K562 (cell line): ENCODE measurements around the gene AMDHD2. TPM values are rescaled to one million over a fixed set of nuclear protein-coding genes. Genes with fewer than 3 reads are reported as not detected.

ENCODE experiments used
- ATF3 ChIP-seq, 2 experiments: fragments of 450-650 bp in 1 of 2; sonication (generic) in 1 of 2; formaldehyde crosslinking in 1 of 2; IDR thresholded peaks in 1 of 2; conservative IDR thresholded peaks in 1 of 2; 2 replicates each; pipeline versions ENCODE4 v1.6.1 to v1.8.1; 2016 to 2023; ENCODE audit warnings: mild to moderate bottlenecking in 2 of 2, moderate library complexity in 2 of 2, inconsistent platforms in 1 of 2, missing genetic modification reagents in 1 of 2
- CBX1 ChIP-seq: sonication (generic); IDR thresholded peaks from 2 replicates; pipeline ENCODE4 v1.6.1; 2016; ENCODE audit warnings: antibody characterized with exemption, low read depth, mild to moderate bottlenecking
- CREM ChIP-seq: IDR thresholded peaks from 2 replicates; pipeline ENCODE4 v1.6.1; 2014; ENCODE audit warnings: antibody characterized with exemption, low read depth
- E2F4 ChIP-seq: sonication (generic); formaldehyde crosslinking; IDR thresholded peaks from 2 replicates; pipeline ENCODE4 v1.8.0; 2022; ENCODE audit warnings: mild to moderate bottlenecking, low read depth, missing genetic modification reagents
- EGR1 ChIP-seq: fragments of 450-650 bp; conservative IDR thresholded peaks from 2 replicates; pipeline ENCODE4 v1.6.1; 2017; ENCODE audit warnings: mild to moderate bottlenecking
- HES1 ChIP-seq: fragments of 450-650 bp; IDR thresholded peaks from 2 replicates; pipeline ENCODE4 v1.6.1; 2016; ENCODE audit warnings: low read depth, mild to moderate bottlenecking, moderate library complexity
- HMG20A ChIP-seq: fragments of 450-650 bp; formaldehyde crosslinking; conservative IDR thresholded peaks from 2 replicates; pipeline ENCODE4 v1.4.0; 2020; ENCODE audit warnings: mild to moderate bottlenecking, mixed read lengths
- LARP7 ChIP-seq: fragments of 450-650 bp; IDR thresholded peaks from 2 replicates; pipeline ENCODE4 v1.6.1; 2016
- MCM3 ChIP-seq: fragments of 450-650 bp; IDR thresholded peaks from 2 replicates; pipeline ENCODE4 v1.6.1; 2016
- MITF ChIP-seq: IDR thresholded peaks from 2 replicates; pipeline ENCODE4 v1.6.1; 2014; ENCODE audit warnings: antibody characterized with exemption
- NCOR1 ChIP-seq: fragments of 450-650 bp; IDR thresholded peaks from 2 replicates; pipeline ENCODE4 v1.6.1; 2016; ENCODE audit warnings: mild to moderate bottlenecking, moderate library complexity
- POLR2G ChIP-seq: fragments of 200-400 bp; formaldehyde crosslinking; IDR thresholded peaks from 2 replicates; pipeline ENCODE4 v1.6.1; 2017; ENCODE audit warnings: low read depth, mild to moderate bottlenecking, antibody characterized with exemption, low read length, moderate library complexity
- SFPQ ChIP-seq: fragments of 200-400 bp; formaldehyde crosslinking; IDR thresholded peaks from 2 replicates; pipeline ENCODE4 v1.6.1; 2017; ENCODE audit warnings: mild to moderate bottlenecking, low read depth, low read length, moderate library complexity
- TEAD4 ChIP-seq, 2 experiments: sonication (generic) in 1 of 2; formaldehyde crosslinking in 1 of 2; IDR thresholded peaks; 2 replicates each; pipeline versions ENCODE4 v1.6.1 to v1.8.0; 2012 to 2022; ENCODE audit warnings: borderline replicate concordance in 1 of 2, inconsistent platforms in 1 of 2, low read length in 1 of 2, mild to moderate bottlenecking in 1 of 2, missing genetic modification reagents in 1 of 2
- THAP12 ChIP-seq: fragments of 250-450 bp; sonication (Bioruptor Pico); IDR thresholded peaks from 2 replicates; pipeline ENCODE4 v1.9.0; 2021; ENCODE audit warnings: mild to moderate bottlenecking, inconsistent platforms
- ZSCAN32 ChIP-seq: fragments of 450-650 bp; formaldehyde crosslinking; IDR thresholded peaks from 2 replicates; pipeline ENCODE4 v1.4.0; 2020; ENCODE audit warnings: mild to moderate bottlenecking, moderate library complexity
- polyA plus RNA-seq, 8 experiments: library from polyadenylated mRNA; depleted of rRNA in 4 of 8; stranded (reverse) in 5 of 8; unstranded in 3 of 8; fragments of >200 nt; fragmentation: Nextera tagmentation in 2 of 8; fragmentation: Illumina TruSeq in 1 of 8; extraction: Ambion mirVana in 2 of 8; extraction: Trizol in 1 of 8; gene quantifications; 2 replicates each; pipeline versions ENCODE4 v1.2.1 to v1.2.3, GENCODE V29; 2011 to 2014; ENCODE audit warnings: inconsistent platforms in 1 of 8, missing spikeins in 1 of 8
- total RNA-seq, 7 experiments: library from RNA; depleted of rRNA in 6 of 7; stranded (reverse); fragments of >200 nt in 6 of 7; fragmentation: Illumina TruSeq in 2 of 7; extraction: Trizol in 2 of 7; gene quantifications; 2 replicates each; pipeline versions ENCODE4 v1.2.1 to v1.2.3, GENCODE V29; 2011 to 2021; ENCODE audit warnings: low replicate concordance in 1 of 7

The AMDHD2 gene
- total and polyA plus RNA-seq, 9 of the 15 experiments (the other 6 are each of a cell fraction or from before 2014, with no cell fraction given), result 0.38 to 56.9 (median 18.3) TPM; not detected in 1

- TF ChIP-seq CBX1 (peak; percentile 52; the same call in 1 of the 2 replicates), ATF3 (IDR thresholded peaks at IDR 0.05) (peak; percentile 64), ATF3 (CRISPR knock-in tag; conservative IDR thresholded peaks at IDR 0.05) (no peak), MITF (peak; percentile 39; the same call in 1 of the 2 replicates), CREM (peak; percentile 89), MCM3 (no peak), TEAD4 (IDR thresholded peaks at IDR 0.05; ENCODE audit: low read length) (0 out of 2 replicates have a peak, but pooled peaks have one; percentile 6), TEAD4 (CRISPR knock-in tag; IDR thresholded peaks at IDR 0.05; ENCODE audit: borderline replicate concordance) (no peak), ZSCAN32 (no peak), EGR1 (peak; percentile 49; the same call in 1 of the 2 replicates), SFPQ (no peak), POLR2G (peak; percentile 81), E2F4 (CRISPR knock-in tag) (no peak), LARP7 (no peak), HMG20A (CRISPR knock-in tag) (no peak), HES1 (peak; percentile 58), NCOR1 (no peak), THAP12 (CRISPR knock-in tag) (peak; percentile 22; the same call in 1 of the 2 replicates)
Measured at GRCh38 chr16:2531696-2532493, 11.7 kb downstream of the AMDHD2 start (continued).
